HG03060 (cell line): ENCODE data around the gene PLG.
"Not testable (repeated sequence)": the region's sequence is repeated elsewhere in the genome, so short reads cannot be mapped to it uniquely, and the experiment has no call there.

Source experiments
- ATAC-seq: cut with Tn5 transposase; IDR thresholded peaks from one replicate; pipeline ENCODE4 v1.9.1; 2021; ENCODE audit warnings: low read depth, moderate number of reproducible peaks; ENCODE audit not compliant: unreplicated experiment

The PLG gene

GRCh38 chr6:160696884-160697283, 5.2 kb upstream of the PLG start:
- ATAC-seq = not testable (repeated sequence)

DNA sequence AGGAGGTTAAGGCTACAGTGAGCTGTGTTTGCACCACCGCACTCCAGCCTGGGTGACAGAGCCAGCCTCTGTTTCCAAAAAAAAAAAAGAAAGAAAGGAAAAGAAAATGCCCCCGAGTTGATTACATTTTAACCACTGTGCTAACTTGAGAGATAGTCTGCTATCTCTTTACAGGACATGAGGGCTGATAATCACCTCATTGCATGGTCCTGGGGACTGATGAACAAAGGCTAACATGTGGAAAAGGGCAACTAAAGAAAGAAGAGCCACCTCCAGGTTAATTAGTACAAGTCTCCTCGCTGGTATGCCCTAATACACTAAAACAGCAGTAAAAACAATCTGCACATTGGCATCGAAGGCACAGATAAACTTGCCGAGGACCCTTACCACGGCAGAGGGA, 4.2 kb upstream of the PLG start:
- ATAC-seq = no peak

DNA sequence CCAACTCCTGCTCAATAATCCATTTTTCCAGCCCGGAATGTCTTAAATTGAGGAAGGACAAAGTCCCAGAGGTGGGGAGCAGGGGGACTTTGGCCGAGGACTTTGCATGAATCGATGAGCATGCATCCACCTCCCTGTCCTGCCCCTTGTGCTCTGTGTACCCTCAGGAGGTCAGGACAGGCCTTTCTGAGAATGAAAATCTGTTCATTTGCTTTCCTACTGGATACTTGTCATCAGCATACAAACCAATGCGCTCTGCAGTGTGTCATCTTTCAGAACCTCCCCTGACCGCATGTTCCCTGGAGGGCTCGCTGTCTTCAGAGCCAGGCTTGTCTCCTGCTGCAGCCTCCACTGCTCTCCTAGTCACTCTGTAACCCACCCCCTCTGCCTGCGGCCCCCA, 2.6 kb downstream of the PLG start:
- ATAC-seq = not testable (repeated sequence)

DNA sequence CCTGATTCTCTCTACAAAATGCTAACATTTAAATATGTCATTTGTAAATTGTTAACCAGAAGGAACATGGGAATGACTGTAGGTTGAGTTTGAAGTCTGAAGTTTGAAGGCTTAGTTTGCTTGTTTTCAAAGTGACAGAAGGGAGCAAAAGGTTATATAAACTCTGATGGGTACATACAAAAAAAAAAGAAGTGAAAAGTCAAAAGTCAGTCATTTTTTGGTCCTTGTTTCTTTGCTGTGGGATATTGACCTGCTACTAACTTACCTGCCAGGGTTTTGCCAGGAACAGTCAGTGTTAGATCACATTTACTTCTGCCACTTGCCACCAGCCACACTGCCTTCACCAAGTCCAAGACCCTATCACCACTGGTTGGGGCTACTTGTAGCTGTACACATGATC, 6.9 kb downstream of the PLG start:
- not testable (repeated sequence) for ATAC-seq

DNA sequence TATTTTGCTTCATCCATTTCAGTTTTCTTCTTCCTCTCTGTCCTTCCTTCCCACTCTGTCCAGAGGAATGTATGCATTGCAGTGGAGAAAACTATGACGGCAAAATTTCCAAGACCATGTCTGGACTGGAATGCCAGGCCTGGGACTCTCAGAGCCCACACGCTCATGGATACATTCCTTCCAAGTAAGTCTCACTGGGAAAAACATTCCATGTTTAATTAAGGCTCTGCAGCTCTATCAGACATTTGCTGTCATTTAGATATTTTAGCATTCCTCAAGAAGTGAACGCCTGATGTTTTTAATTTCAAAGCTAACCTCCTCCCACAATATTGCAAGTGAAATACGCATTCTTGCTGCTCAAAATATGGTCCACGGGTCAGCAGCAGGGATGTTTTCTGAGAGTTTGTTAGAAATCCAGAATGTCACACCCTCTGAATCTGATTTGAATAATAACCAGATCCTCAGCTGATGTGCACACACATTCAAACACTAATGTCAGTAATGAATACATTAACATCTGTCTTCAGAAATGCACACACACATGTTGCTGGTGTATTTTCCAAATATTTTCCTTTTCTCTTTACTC, 12.8 kb downstream of the PLG start:
- no peak for ATAC-seq

- no peak for ATAC-seq
These were observed 28.9 kb downstream of the PLG start for GRCh38 chr6:160730911-160731310.

- peak; percentile 43 for ATAC-seq
These were observed 31.1 kb downstream of the PLG start for GRCh38 chr6:160733050-160733646.

- ATAC-seq = no peak
These were observed 32.6 kb downstream of the PLG start for GRCh38 chr6:160734627-160735026.

DNA sequence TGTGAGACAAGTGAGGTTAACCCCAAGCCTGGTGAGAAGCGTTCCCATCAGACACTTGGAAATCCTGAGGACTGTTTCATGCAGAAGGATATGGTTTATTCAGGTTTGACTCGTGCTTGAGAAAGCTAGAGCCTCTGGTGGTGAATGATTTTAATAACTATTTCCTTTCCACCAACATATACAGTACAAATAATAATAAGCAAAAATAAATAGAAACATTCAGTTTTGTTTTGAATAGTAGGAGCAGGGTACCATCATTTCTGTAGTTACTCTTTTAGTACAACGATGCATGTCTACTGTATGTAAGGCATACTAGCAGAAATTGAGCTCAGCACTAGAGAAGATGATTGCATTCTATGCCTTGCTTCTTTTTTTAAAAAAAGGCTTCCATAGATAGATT, 33.5 kb downstream of the PLG start:
- peak; percentile 91 for ATAC-seq

GRCh38 chr6:160737934-160738333, 35.9 kb downstream of the PLG start:
- ATAC-seq = no peak

GRCh38 chr6:160739955-160740354, 37.9 kb downstream of the PLG start:
- no peak for ATAC-seq

DNA sequence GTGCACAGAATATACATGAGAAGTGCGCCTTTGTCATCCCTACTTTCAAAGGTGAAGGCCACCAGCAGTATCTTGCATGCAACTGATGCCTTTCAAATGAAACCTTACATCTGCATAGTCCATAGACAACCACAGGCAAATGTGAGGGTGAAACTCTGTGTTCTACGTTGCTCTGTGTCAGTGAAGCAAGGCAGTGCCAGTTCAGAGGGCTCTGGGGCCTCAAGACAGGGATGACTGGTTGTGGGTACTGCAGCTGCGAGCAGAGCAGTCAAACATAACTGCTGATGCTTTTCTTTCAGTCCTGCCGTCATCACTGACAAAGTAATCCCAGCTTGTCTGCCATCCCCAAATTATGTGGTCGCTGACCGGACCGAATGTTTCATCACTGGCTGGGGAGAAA, 39.0 kb downstream of the PLG start:
- peak; percentile 99 for ATAC-seq

DNA sequence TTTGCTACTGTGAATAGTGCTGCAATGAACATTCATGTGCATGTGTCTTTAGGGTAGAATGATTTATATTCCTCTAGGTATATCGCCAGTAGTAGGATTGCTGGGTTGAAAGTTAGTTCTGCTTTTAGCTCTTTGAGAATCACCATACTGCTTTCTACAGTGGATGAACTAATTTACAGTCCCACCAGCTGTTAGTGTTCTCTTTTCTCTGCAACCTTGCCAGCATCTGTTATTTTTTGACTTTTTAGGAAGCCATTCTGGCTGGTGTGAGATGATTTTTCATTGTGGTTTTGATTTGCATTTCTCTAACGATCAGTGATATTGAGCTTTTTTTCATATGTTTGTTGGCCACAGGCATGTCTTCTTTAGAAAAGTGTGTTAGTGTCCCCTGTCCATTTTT, 40.0 kb downstream of the PLG start:
- ATAC-seq = peak; percentile 32

GRCh38 chr6:160750276-160750689, 48.2 kb downstream of the PLG start:
- peak; percentile 50 for ATAC-seq

DNA sequence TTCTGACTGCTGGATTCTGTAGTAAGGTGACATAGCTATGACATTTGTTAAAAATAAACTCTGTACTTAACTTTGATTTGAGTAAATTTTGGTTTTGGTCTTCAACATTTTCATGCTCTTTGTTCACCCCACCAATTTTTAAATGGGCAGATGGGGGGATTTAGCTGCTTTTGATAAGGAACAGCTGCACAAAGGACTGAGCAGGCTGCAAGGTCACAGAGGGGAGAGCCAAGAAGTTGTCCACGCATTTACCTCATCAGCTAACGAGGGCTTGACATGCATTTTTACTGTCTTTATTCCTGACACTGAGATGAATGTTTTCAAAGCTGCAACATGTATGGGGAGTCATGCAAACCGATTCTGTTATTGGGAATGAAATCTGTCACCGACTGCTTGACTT, 51.2 kb downstream of the PLG start:
- ATAC-seq = not testable (repeated sequence)

GRCh38 chr6:160755165-160755564, 53.1 kb downstream of the PLG start:
- ATAC-seq = no peak

GRCh38 chr6:160756021-160756420, 54.0 kb downstream of the PLG start:
- ATAC-seq = no peak

DNA sequence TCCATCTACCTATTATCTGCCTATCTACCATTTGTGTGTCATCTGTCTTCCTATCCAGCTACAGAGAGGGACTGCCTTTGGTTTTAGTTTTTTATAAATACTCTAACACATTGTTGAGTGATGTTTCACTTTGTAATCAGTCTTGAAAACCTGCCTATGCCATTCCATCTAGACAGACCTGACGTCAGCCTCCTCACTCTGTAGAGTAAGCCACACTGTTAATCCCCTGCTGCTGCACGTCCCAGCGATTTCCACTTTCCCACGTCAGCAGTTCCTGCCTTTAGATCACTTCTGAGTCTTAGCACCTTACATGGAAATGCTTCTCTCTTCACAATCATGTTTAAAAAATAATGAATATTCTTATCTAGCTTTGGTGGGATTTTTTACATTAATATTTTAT, 54.8 kb downstream of the PLG start:
- no peak for ATAC-seq

DNA sequence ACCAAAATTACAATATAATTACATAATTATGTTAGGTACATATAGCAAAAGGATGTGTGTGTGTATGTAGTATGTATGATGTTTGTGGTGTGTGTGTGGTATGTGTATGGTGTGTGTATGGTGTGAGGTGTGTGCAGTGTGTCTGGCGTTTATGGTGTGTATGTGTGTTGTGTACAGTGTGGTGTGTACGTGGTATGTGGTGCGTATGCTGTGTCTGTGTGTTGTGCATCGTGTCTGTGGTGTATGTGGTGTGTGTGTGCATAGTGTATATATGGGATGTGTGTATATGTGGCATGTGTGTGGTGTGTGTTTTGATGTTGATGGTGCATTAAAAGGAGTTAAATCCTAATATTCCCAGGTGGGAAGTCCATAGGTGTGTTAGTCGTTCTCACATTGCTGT, 62.8 kb downstream of the PLG start:
- ATAC-seq = no peak

DNA sequence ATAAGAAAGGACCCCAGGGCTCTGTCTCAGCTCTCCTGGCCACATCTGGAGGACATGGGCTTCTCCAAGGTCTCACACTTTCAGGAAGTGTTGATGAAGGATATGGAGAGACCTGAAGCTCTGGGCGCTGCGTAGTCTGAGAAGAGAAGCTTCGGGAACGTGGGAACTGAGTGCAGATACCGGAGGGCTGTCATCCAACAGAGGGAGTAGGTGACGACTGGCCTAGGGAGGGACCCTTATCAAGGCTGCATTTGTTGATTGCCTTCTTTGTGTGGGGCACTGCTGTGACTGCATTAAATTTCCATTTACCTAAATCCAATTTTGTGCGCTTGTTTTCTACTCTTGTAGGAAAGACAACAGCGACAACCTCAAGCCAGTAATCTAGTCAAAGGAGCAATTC, 63.4 kb downstream of the PLG start:
- ATAC-seq = no peak

DNA sequence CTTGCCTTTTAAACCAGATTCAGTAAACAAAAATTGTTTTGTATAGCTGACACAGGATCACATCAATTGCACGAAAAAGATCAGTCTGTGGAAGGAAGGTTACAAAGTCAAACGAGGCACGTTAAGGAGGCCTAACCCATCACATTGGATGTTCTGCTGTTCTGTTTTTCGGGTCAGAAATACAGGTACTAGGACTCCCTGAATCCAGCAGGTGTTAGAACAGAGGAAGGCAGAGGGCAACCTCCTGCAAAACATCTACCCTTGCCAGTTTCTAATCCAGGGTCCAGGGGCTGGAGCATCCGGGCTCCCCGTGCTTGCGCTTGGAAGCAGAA, 64.6 kb downstream of the PLG start:
- ATAC-seq = no peak

DNA sequence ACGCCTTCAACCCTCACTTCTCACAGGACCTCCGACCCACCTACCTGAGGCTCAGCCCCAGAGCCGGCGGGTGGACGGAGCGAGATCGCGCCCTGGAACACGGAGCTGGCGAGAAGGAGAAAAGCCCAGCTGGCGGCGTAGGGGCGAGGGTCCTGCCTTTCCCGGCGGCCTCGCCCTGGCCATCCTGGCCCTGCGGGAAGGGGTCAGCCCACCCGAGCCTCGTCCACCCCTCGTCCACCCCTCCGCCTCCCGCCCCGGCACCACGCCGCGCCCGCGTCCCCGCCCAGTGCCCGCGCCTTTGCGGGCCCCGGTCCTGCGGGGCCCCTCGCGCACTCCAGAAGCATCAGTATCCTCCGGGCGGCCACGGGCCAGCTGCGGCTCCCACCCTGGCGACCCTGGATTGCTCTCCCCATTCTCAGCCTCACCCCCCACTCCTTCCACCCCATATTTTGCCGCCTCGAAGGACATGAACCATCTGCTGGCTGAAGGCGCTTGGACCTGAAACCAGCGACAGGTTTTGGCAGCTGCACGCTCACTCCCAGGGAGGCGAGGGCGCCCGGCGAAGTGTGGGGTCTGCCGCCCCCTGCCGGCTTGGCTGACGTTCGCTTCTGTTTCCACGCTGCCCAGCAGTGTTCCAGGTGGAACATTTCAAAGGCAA, 65.1 kb downstream of the PLG start:
- ATAC-seq = peak; percentile 82
